T-cell (primary cell): ENCODE data around the gene CACNB1. TPM values are rescaled to one million over a fixed set of nuclear protein-coding genes. Genes with fewer than 3 reads are reported as not detected.

Experiments used
- ATAC-seq, 4 experiments: fragments of 200-7000 bp in 3 of 4; fragments of 150-1000 bp in 1 of 4; cut with Tn5 transposase; replicated peaks in 1 of 4; 1 replicate in 3 of 4; 2 replicates in 1 of 4; pipeline ENCODE4 v1.10.0; 2021; ENCODE audit warnings: moderate library complexity in 3 of 4, mild to moderate bottlenecking in 2 of 4, moderate number of reproducible peaks in 1 of 4
- CTCF ChIA-PET, 2 donors: fragments of 300-600 bp; sonication (Branson Sonifier 250); formaldehyde crosslinking; loops; one replicate each; lab custom pipeline; 2022; ENCODE audit warnings: antibody characterized with exemption in 2 of 2; lab: Charles Lee
- POLR2A ChIA-PET, 2 donors: fragments of 300-600 bp; sonication (Branson Sonifier 250); formaldehyde crosslinking; loops; one replicate each; lab custom pipeline; 2022; ENCODE audit warnings: antibody characterized with exemption in 2 of 2; lab: Charles Lee
- DNase-seq, 35 experiments: peaks; one replicate each; pipeline versions ENCODE4 v3.0.0 to v3.0.0-alpha.2; 2013 to 2023
- H3K27ac ChIP-seq: one replicate; pipeline ENCODE4 v1.5.1; 2013; ENCODE audit warnings: low read length
- H3K27me3 ChIP-seq, 2 experiments: replicated peaks in 1 of 2; 1 replicate in 1 of 2; 2 replicates in 1 of 2; pipeline versions ENCODE4 v1.6.1 to v1.7.0; 2013; ENCODE audit warnings: low read length in 1 of 2, mixed read lengths in 1 of 2; ENCODE audit not compliant: control insufficient read depth in 2 of 2, insufficient read depth in 2 of 2; ENCODE audit errors: extremely low read depth in 1 of 2
- H3K36me3 ChIP-seq, 2 donors: 1 replicate in 1 of 2; 2 replicates in 1 of 2; pipeline versions ENCODE4 v1.6.1 to v1.7.0; 2013; ENCODE audit warnings: low read length in 1 of 2; ENCODE audit not compliant: control insufficient read depth in 2 of 2, insufficient read depth in 1 of 2; ENCODE audit errors: extremely low read depth in 1 of 2
- H3K4me1 ChIP-seq, 2 experiments: 1 replicate in 1 of 2; 2 replicates in 1 of 2; pipeline versions ENCODE4 v1.6.1 to v1.7.0; 2013; ENCODE audit warnings: low read length in 2 of 2, mixed read lengths in 1 of 2; ENCODE audit not compliant: insufficient read depth in 2 of 2, control insufficient read depth in 1 of 2; ENCODE audit errors: extremely low read depth in 1 of 2
- H3K4me3 ChIP-seq, 2 donors: 1 replicate in 1 of 2; 2 replicates in 1 of 2; pipeline versions ENCODE4 v1.5.1 to v1.7.0; 2013; ENCODE audit warnings: mild to moderate bottlenecking in 2 of 2, low read length in 1 of 2, moderate library complexity in 1 of 2; ENCODE audit not compliant: control insufficient read depth in 1 of 2; ENCODE audit errors: extremely low read depth in 1 of 2
- H3K9me3 ChIP-seq: 2 replicates; pipeline ENCODE4 v1.7.0; 2013
- H3K27ac Mint-ChIP-seq, 2 donors: one replicate each; pipeline ENCODE4 v1.8.0; 2020 to 2021; ENCODE audit warnings: mild to moderate bottlenecking in 2 of 2, mixed read lengths in 2 of 2
- H3K27me3 Mint-ChIP-seq, 2 donors: one replicate each; pipeline ENCODE4 v1.8.0; 2021 to 2022; ENCODE audit warnings: mixed read lengths in 2 of 2
- H3K36me3 Mint-ChIP-seq: one replicate; pipeline ENCODE4 v1.8.0; 2021; ENCODE audit warnings: mixed read lengths
- H3K4me1 Mint-ChIP-seq, 3 donors: one replicate each; pipeline ENCODE4 v1.8.0; 2020 to 2022; ENCODE audit warnings: mixed read lengths in 3 of 3, mild to moderate bottlenecking in 1 of 3
- H3K4me3 Mint-ChIP-seq, 3 donors: one replicate each; pipeline ENCODE4 v1.8.0; 2020 to 2022; ENCODE audit warnings: mild to moderate bottlenecking in 3 of 3, mixed read lengths in 3 of 3, moderate library complexity in 3 of 3
- H3K9me3 Mint-ChIP-seq, 3 donors: one replicate each; pipeline ENCODE4 v1.8.0; 2020 to 2022; ENCODE audit warnings: mixed read lengths in 3 of 3
- WGBS: methylation state at CpG from one replicate; pipeline ENCODE4 v1.1.5; 2013; ENCODE audit warnings: missing lambda C conversion rate; ENCODE audit not compliant: insufficient coverage; 5-methylcytosine and 5-hydroxymethylcytosine counted together
- total RNA-seq, 35 experiments: library from RNA in 6 of 35; stranded (reverse) in 6 of 35; fragments of 120-200 nt in 1 of 35; gene quantifications; one replicate each; pipeline versions ENCODE4 v1.2.1 to v1.2.4 and lab custom pipeline; 2013 to 2026

CACNB1 gene
- total RNA-seq, 5 donors from 2014 or later (not counting 1 experiment from before 2014, with no cell fraction given) = 10.8 to 23.2 (median 21.4) TPM

GRCh38 chr17:39218906-39219305 is 21.4 kb upstream of the CACNB1 start:
- H3K4me1 Mint-ChIP-seq = peaks cover 2 to 9% (median 6%) of the 10 kb centered on the region in 3 donors
- H3K27me3 Mint-ChIP-seq = peaks cover 25 to 46% of the 10 kb centered on the region in 2 donors
- H3K36me3 Mint-ChIP-seq = no peaks in the 10 kb centered on the region
- no peak overlapping the region for H3K4me3 Mint-ChIP-seq
- Histone ChIP-seq H3K27me3 (peaks cover 2 to 51% of the 10 kb centered on the region in 2 experiments), H3K4me3 (no peak overlapping the region), H3K4me1 (peaks cover 0 to 4% of the 10 kb centered on the region in 2 experiments), H3K9me3 (no peaks in the 10 kb centered on the region), H3K27ac (no peak overlapping the region), H3K36me3 (no peaks in the 10 kb centered on the region)
- DNase-seq = no peak
- peak overlapping the region in 1 of 2 donors; percentile 58 for H3K27ac Mint-ChIP-seq
- H3K9me3 Mint-ChIP-seq = no peaks in the 10 kb centered on the region
- WGBS = 73% methylated on average over 6 of the region's 8 CpGs
- POLR2A ChIA-PET = no interaction called here
- no peak for ATAC-seq
- CTCF ChIA-PET = interaction anchor here in 1 of 2 donors (0.6 kb wide), 1 partner anchor 37 kb away, joined by 3 read pairs; no protein-coding TSS in a partner anchor

GRCh38 chr17:39217734-39218369 is 20.4 kb upstream of the CACNB1 start:
- ChIA-PET POLR2A (no interaction called here), CTCF (interaction anchor here in 1 of 2 donors (0.6 to 0.9 kb wide), 2 partner anchors 12 to 16 kb away, joined by 3 read pairs; no protein-coding TSS in a partner anchor)
- 21% methylated on average over 19 of the region's 24 CpGs for WGBS
- Histone ChIP-seq H3K27ac (no peak overlapping the region), H3K4me1 (peaks cover 0 to 4% of the 10 kb centered on the region in 2 experiments), H3K4me3 (no peak overlapping the region), H3K9me3 (no peaks in the 10 kb centered on the region), H3K27me3 (peaks cover 2 to 49% of the 10 kb centered on the region in 2 experiments), H3K36me3 (no peaks in the 10 kb centered on the region)
- ATAC-seq (no peak), DNase-seq (no peak)
- Mint-ChIP-seq H3K27ac (no peak overlapping the region), H3K4me1 (peaks cover 0 to 6% (median 4%) of the 10 kb centered on the region in 3 donors), H3K9me3 (no peaks in the 10 kb centered on the region), H3K27me3 (peaks cover 20 to 42% of the 10 kb centered on the region in 2 donors), H3K4me3 (no peak overlapping the region), H3K36me3 (no peaks in the 10 kb centered on the region)

- no peaks in the 10 kb centered on the region for H3K9me3 ChIP-seq
- H3K27me3 Mint-ChIP-seq = peaks cover 17 to 36% of the 10 kb centered on the region in 2 donors
- no peak overlapping the region for H3K27ac Mint-ChIP-seq
- H3K36me3 ChIP-seq = no peaks in the 10 kb centered on the region
- peaks cover 2 to 59% of the 10 kb centered on the region in 2 experiments for H3K27me3 ChIP-seq
- ChIA-PET POLR2A (no interaction called here), CTCF (no interaction called here)
- H3K4me3 ChIP-seq = no peak overlapping the region
- 84% methylated on average over 9 of the region's 9 CpGs for WGBS
- no peak overlapping the region for H3K4me3 Mint-ChIP-seq
- ATAC-seq (no peak), DNase-seq (no peak)
- peaks cover 8 to 22% of the 10 kb centered on the region in 2 experiments for H3K4me1 ChIP-seq
- H3K27ac ChIP-seq = no peak overlapping the region
- no peaks in the 10 kb centered on the region for H3K36me3 Mint-ChIP-seq
- H3K9me3 Mint-ChIP-seq = no peaks in the 10 kb centered on the region
- H3K4me1 Mint-ChIP-seq = peaks cover 10 to 16% (median 13%) of the 10 kb centered on the region in 3 donors
Measured at GRCh38 chr17:39213852-39214251, 16.4 kb upstream of the CACNB1 start.

GRCh38 chr17:39212841-39213480 is 15.5 kb upstream of the CACNB1 start:
- POLR2A ChIA-PET = interaction anchor here in 1 of 2 donors (0.5 kb wide), 1 partner anchor 7 kb away, joined by 5 read pairs; no protein-coding TSS in a partner anchor
- Mint-ChIP-seq H3K4me3 (no peak overlapping the region), H3K4me1 (peaks cover 19 to 22% (median 22%) of the 10 kb centered on the region in 3 donors), H3K27ac (no peak overlapping the region), H3K9me3 (no peaks in the 10 kb centered on the region), H3K36me3 (no peaks in the 10 kb centered on the region), H3K27me3 (peaks cover 17 to 34% of the 10 kb centered on the region in 2 donors)
- 85% methylated on average over 13 of the region's 16 CpGs for WGBS
- Histone ChIP-seq H3K27me3 (peaks cover 0 to 56% of the 10 kb centered on the region in 2 experiments), H3K36me3 (no peaks in the 10 kb centered on the region), H3K27ac (no peak overlapping the region), H3K4me1 (peaks cover 11 to 28% of the 10 kb centered on the region in 2 experiments), H3K4me3 (no peak overlapping the region), H3K9me3 (no peaks in the 10 kb centered on the region)
- ATAC-seq (no peak), DNase-seq (no peak)
- CTCF ChIA-PET = no interaction called here

GRCh38 chr17:39212195-39212810 is 14.8 kb upstream of the CACNB1 start:
- Mint-ChIP-seq H3K27me3 (peaks cover 16 to 32% of the 10 kb centered on the region in 2 donors), H3K27ac (no peak overlapping the region), H3K4me1 (peaks cover 22 to 28% (median 23%) of the 10 kb centered on the region in 3 donors), H3K9me3 (no peaks in the 10 kb centered on the region), H3K4me3 (no peak overlapping the region), H3K36me3 (no peaks in the 10 kb centered on the region)
- H3K9me3 ChIP-seq = no peaks in the 10 kb centered on the region
- H3K4me3 ChIP-seq = no peak overlapping the region
- H3K36me3 ChIP-seq = no peaks in the 10 kb centered on the region
- ChIA-PET POLR2A (interaction anchor here in 1 of 2 donors (0.6 kb wide), 1 partner anchor 254 kb away, joined by 6 read pairs; no protein-coding TSS in a partner anchor), CTCF (no interaction called here)
- H3K27ac ChIP-seq = no peak overlapping the region
- no peak for ATAC-seq
- 79% methylated on average over 9 of the region's 11 CpGs for WGBS
- peaks cover 11 to 31% of the 10 kb centered on the region in 2 experiments for H3K4me1 ChIP-seq
- peaks cover 0 to 50% of the 10 kb centered on the region in 2 experiments for H3K27me3 ChIP-seq
- DNase-seq = no peak

GRCh38 chr17:39210093-39210434 is 12.6 kb upstream of the CACNB1 start:
- POLR2A ChIA-PET = no interaction called here
- Histone ChIP-seq H3K36me3 (peaks cover 0 to 5% of the 10 kb centered on the region in 2 donors), H3K4me3 (peak overlapping the region; percentile 53 to 59), H3K27ac (peak overlapping the region; percentile 38), H3K27me3 (peaks cover 0 to 37% of the 10 kb centered on the region in 2 experiments), H3K4me1 (peaks cover 11 to 34% of the 10 kb centered on the region in 2 experiments), H3K9me3 (no peaks in the 10 kb centered on the region)
- ATAC-seq = no peak
- WGBS = 12% methylated on average over 18 of the region's 22 CpGs
- Mint-ChIP-seq H3K27ac (peak overlapping the region in 1 of 2 donors; percentile 39), H3K27me3 (peaks cover 0 to 14% of the 10 kb centered on the region in 2 donors), H3K9me3 (no peaks in the 10 kb centered on the region), H3K4me1 (peaks cover 26 to 36% (median 27%) of the 10 kb centered on the region in 3 donors), H3K4me3 (peak overlapping the region; percentile 37 to 67 (median 51)), H3K36me3 (peaks cover under 1% of the 10 kb centered on the region)
- CTCF ChIA-PET = interaction anchor here (1.0 to 5.6 kb wide), 2 partner anchors 25 to 28 kb away, joined by 5 to 48 read pairs; no protein-coding TSS in a partner anchor
- DNase-seq = no peak
